Liver (tissue), 9 donors: ENCODE data around the gene SNAPC1. TPM values are rescaled to one million over a fixed set of nuclear protein-coding genes. Genes with fewer than 3 reads are reported as not detected.
A peak's percentile ranks its signal among the peaks of the same experiment; 100 is the strongest.

Source experiments
- DNase-seq: peaks from one replicate; pipeline ENCODE4 v3.0.0-alpha.2; 2017; ENCODE audit warnings: low spot score
- H3K27ac ChIP-seq, 2 donors: one replicate each; pipeline ENCODE4 v1.7.0; 2013; ENCODE audit warnings: inconsistent platforms in 2 of 2, low read length in 2 of 2, control low read depth in 1 of 2, low read depth in 1 of 2, mild to moderate bottlenecking in 1 of 2
- H3K27me3 ChIP-seq, 4 donors: one replicate each; pipeline versions ENCODE4 v1.6.1 to v1.7.0; 2013; ENCODE audit warnings: low read length in 3 of 4, inconsistent platforms in 1 of 4, mild to moderate bottlenecking in 1 of 4, moderate library complexity in 1 of 4; ENCODE audit not compliant: control insufficient read depth in 4 of 4, insufficient read depth in 4 of 4
- H3K36me3 ChIP-seq, 4 donors: one replicate each; pipeline versions ENCODE4 v1.6.1 to v1.7.0; 2013; ENCODE audit warnings: low read length in 3 of 4, mild to moderate bottlenecking in 3 of 4, low read depth in 1 of 4, moderate library complexity in 1 of 4; ENCODE audit not compliant: control insufficient read depth in 4 of 4, insufficient read depth in 3 of 4
- H3K4me1 ChIP-seq, 4 donors: one replicate each; pipeline versions ENCODE4 v1.6.1 to v1.7.0; 2013; ENCODE audit warnings: low read length in 3 of 4, mild to moderate bottlenecking in 3 of 4, moderate library complexity in 1 of 4; ENCODE audit not compliant: control insufficient read depth in 4 of 4, insufficient read depth in 4 of 4
- H3K4me3 ChIP-seq, 3 donors: one replicate each; pipeline versions ENCODE4 v1.6.1 to v1.7.0; 2013; ENCODE audit warnings: low read length in 3 of 3, control low read depth in 1 of 3, low read depth in 1 of 3, mild to moderate bottlenecking in 1 of 3
- H3K9ac ChIP-seq, 2 donors: one replicate each; pipeline ENCODE4 v1.7.0; 2013; ENCODE audit warnings: low read length in 2 of 2, mild to moderate bottlenecking in 2 of 2, moderate library complexity in 2 of 2, control low read depth in 1 of 2, low read depth in 1 of 2
- H3K9me3 ChIP-seq, 4 donors: one replicate each; pipeline versions ENCODE4 v1.6.1 to v1.7.0; 2013; ENCODE audit warnings: low read length in 3 of 4; ENCODE audit not compliant: control insufficient read depth in 4 of 4
- ATF3 ChIP-seq: IDR thresholded peaks from 2 replicates; pipeline ENCODE4 v1.6.1; 2016; ENCODE audit warnings: antibody characterized with exemption
- CTCF ChIP-seq: fragments of 150-350 bp; IDR thresholded peaks from 2 replicates; pipeline ENCODE4 v1.5.1; 2017; ENCODE audit warnings: improper control_type of control experiment, low read depth, low read length; ENCODE audit not compliant: missing input control
- EGR1 ChIP-seq, 2 donors: IDR thresholded peaks; 2 replicates each; pipeline ENCODE4 v1.6.1; 2016 to 2018; ENCODE audit warnings: antibody characterized with exemption in 2 of 2, low read depth in 2 of 2
- FOXA1 ChIP-seq: IDR thresholded peaks from 2 replicates; pipeline ENCODE4 v1.6.1; 2016; ENCODE audit warnings: antibody characterized with exemption
- GABPA ChIP-seq, 2 donors: IDR thresholded peaks in 1 of 2; conservative IDR thresholded peaks in 1 of 2; 2 replicates each; pipeline ENCODE4 v1.6.1; 2016; ENCODE audit warnings: antibody characterized with exemption in 2 of 2, mild to moderate bottlenecking in 1 of 2, moderate library complexity in 1 of 2
- HNF4G ChIP-seq: IDR thresholded peaks from 2 replicates; pipeline ENCODE4 v1.6.1; 2016; ENCODE audit warnings: antibody characterized with exemption
- JUND ChIP-seq, 2 donors: IDR thresholded peaks; 2 replicates each; pipeline ENCODE4 v1.6.1; 2016; ENCODE audit warnings: antibody characterized with exemption in 2 of 2
- MAX ChIP-seq: IDR thresholded peaks from 2 replicates; pipeline ENCODE4 v1.6.1; 2016; ENCODE audit warnings: antibody characterized with exemption
- NR2F2 ChIP-seq: IDR thresholded peaks from 2 replicates; pipeline ENCODE4 v1.6.1; 2016; ENCODE audit warnings: antibody characterized with exemption
- REST ChIP-seq: IDR thresholded peaks from 2 replicates; pipeline ENCODE4 v1.6.1; 2016; ENCODE audit warnings: antibody characterized with exemption, mild to moderate bottlenecking
- TAF1 ChIP-seq: conservative IDR thresholded peaks from 2 replicates; pipeline ENCODE4 v1.6.1; 2016; ENCODE audit warnings: antibody characterized with exemption, mild to moderate bottlenecking
- WGBS: extraction: QIAGEN DNeasy Blood & Tissue Kit; methylation state at CpG from one replicate; pipeline ENCODE4 v1.1.7; 2013; 5-methylcytosine and 5-hydroxymethylcytosine counted together
- polyA plus RNA-seq, 2 donors: library from polyadenylated mRNA; stranded (reverse) in 1 of 2; unstranded in 1 of 2; fragments of 200-250 nt in 1 of 2; fragments of >200 nt in 1 of 2; fragmentation: Nextera tagmentation in 1 of 2; extraction: Ambion mirVana in 1 of 2; gene quantifications; one replicate each; pipeline versions ENCODE4 v1.2.1 to v1.2.3, GENCODE V29; 2013 to 2015
- total RNA-seq, 2 donors: library from RNA; depleted of rRNA; stranded (reverse); fragments of >200 nt; gene quantifications; one replicate each; pipeline ENCODE4 v1.2.3, GENCODE V29; 2014
- donor health status: healthy.
- donor health status: healthy.
- donor health status: healthy.
- donor health status: healthy.
- donor health status: healthy.

SNAPC1 gene
- total and polyA plus RNA-seq, 4 donors = 1.2 to 2.3 (median 1.7) TPM

GRCh38 chr14:61761557-61761956, 663 bp upstream of the SNAPC1 start:
- DNase-seq = no peak
- Histone ChIP-seq H3K4me3 (peak overlapping the region; percentile 70 to 100 (median 97)), H3K27ac (peak overlapping the region; percentile 75 to 82), H3K9ac (peak overlapping the region; percentile 40 to 55), H3K36me3 (no peaks in the 10 kb centered on the region), H3K27me3 (no peaks in the 10 kb centered on the region), H3K9me3 (no peaks in the 10 kb centered on the region), H3K4me1 (peaks cover 0 to 9% (median 4%) of the 10 kb centered on the region in 4 donors)
- TF ChIP-seq HNF4G (no peak), ATF3 (no peak), CTCF (no peak), REST (no peak), FOXA1 (no peak), MAX (no peak)
- WGBS = 58% methylated on average over 5 of the region's 5 CpGs

- 89% methylated on average over 5 of the region's 5 CpGs for WGBS
- Histone ChIP-seq H3K4me1 (peaks cover 0 to 9% (median 4%) of the 10 kb centered on the region in 4 donors), H3K9me3 (no peaks in the 10 kb centered on the region), H3K36me3 (peaks cover 0 to 3% (median 1%) of the 10 kb centered on the region in 4 donors), H3K27me3 (no peaks in the 10 kb centered on the region), H3K9ac (no peak overlapping the region), H3K4me3 (no peak overlapping the region), H3K27ac (no peak overlapping the region)
- no peak for DNase-seq
- TF ChIP-seq JUND (IDR thresholded peaks at IDR 0.05) (no peak), NR2F2 (no peak), HNF4G (no peak), GABPA (IDR thresholded peaks at IDR 0.05 in 1 of 2, conservative IDR thresholded peaks at IDR 0.05 in 1 of 2) (no peak), CTCF (no peak), EGR1 (IDR thresholded peaks at IDR 0.05; ENCODE audit: low read depth in 2 of 2) (no peak), TAF1 (no peak)
These were observed 2.3 kb downstream of the SNAPC1 start for GRCh38 chr14:61764342-61765122.
